Thymus (tissue), 11 donors: ENCODE measurements around the gene BIRC5. TPM values are rescaled to one million over a fixed set of nuclear protein-coding genes. Genes with fewer than 3 reads are reported as not detected.

Experiments used
- DNase-seq, 9 donors: peaks; one replicate each; pipeline ENCODE4 v3.0.0-alpha.2; 2013; ENCODE audit warnings: low spot score in 9 of 9, low read depth in 6 of 9, missing footprints in 1 of 9
- H3K27ac ChIP-seq, 2 donors: one replicate each; pipeline ENCODE4 v1.5.1; 2013; ENCODE audit warnings: control low read depth in 1 of 2, low read depth in 1 of 2, low read length in 1 of 2, mild to moderate bottlenecking in 1 of 2, moderate library complexity in 1 of 2
- H3K27me3 ChIP-seq, 2 donors: one replicate each; pipeline ENCODE4 v1.5.1; 2013; ENCODE audit warnings: low read length in 1 of 2; ENCODE audit not compliant: control insufficient read depth in 2 of 2, insufficient read depth in 1 of 2
- H3K36me3 ChIP-seq, 2 donors: one replicate each; pipeline ENCODE4 v1.5.1; 2013; ENCODE audit warnings: low read length in 1 of 2, mild to moderate bottlenecking in 1 of 2, moderate library complexity in 1 of 2; ENCODE audit not compliant: control insufficient read depth in 2 of 2, insufficient read depth in 2 of 2
- H3K4me1 ChIP-seq, 2 donors: one replicate each; pipeline ENCODE4 v1.5.1; 2013; ENCODE audit warnings: low read length in 2 of 2; ENCODE audit not compliant: control insufficient read depth in 2 of 2, insufficient read depth in 2 of 2
- H3K4me3 ChIP-seq, 2 donors: one replicate each; pipeline ENCODE4 v1.5.1; 2013; ENCODE audit warnings: low read length in 2 of 2, control low read depth in 1 of 2, mild to moderate bottlenecking in 1 of 2
- H3K9me3 ChIP-seq, 2 donors: one replicate each; pipeline ENCODE4 v1.5.1; 2013; ENCODE audit warnings: low read length in 1 of 2, mild to moderate bottlenecking in 1 of 2; ENCODE audit not compliant: control insufficient read depth in 2 of 2, insufficient read depth in 1 of 2
- WGBS: extraction: QIAGEN DNeasy Blood & Tissue Kit; methylation state at CpG from one replicate; pipeline ENCODE4 v1.1.7; 2013; 5-methylcytosine and 5-hydroxymethylcytosine counted together
- polyA plus RNA-seq: library from polyadenylated mRNA; stranded (reverse); fragments of 200-250 nt; gene quantifications from one replicate; pipeline ENCODE4 v1.2.3, GENCODE V29; 2013
- total RNA-seq: library from RNA; stranded (reverse); fragments of 120-200 nt; gene quantifications from one replicate; pipeline ENCODE4 v1.2.4, GENCODE V29; 2013
- donor health status: healthy.

The BIRC5 gene
- total and polyA plus RNA-seq, 2 donors = 6.8 to 53.2 TPM

- no peak overlapping the region for H3K4me3 ChIP-seq
- DNase-seq = no peak
These were observed 13.4 kb downstream of the BIRC5 start for GRCh38 chr17:78227455-78227916.

GRCh38 chr17:78228176-78228575 is 14.1 kb downstream of the BIRC5 start:
- no peak overlapping the region for H3K27ac ChIP-seq
- H3K4me3 ChIP-seq = no peak overlapping the region
- DNase-seq = no peak
- H3K9me3 ChIP-seq = peaks cover 2 to 24% of the 10 kb centered on the region in 2 donors
- H3K27me3 ChIP-seq = peaks cover 21 to 37% of the 10 kb centered on the region in 2 donors
- peaks cover 23 to 62% of the 10 kb centered on the region in 2 donors for H3K4me1 ChIP-seq
- 92% methylated on average over 4 of the region's 4 CpGs for WGBS
- H3K36me3 ChIP-seq = peaks cover 15 to 22% of the 10 kb centered on the region in 2 donors

More at GRCh38 chr17:78227455-78227916, 13.4 kb downstream of the BIRC5 start:
- Histone ChIP-seq H3K9me3 (peaks cover 2 to 21% of the 10 kb centered on the region in 2 donors), H3K27ac (no peak overlapping the region), H3K4me1 (peaks cover 20 to 55% of the 10 kb centered on the region in 2 donors), H3K27me3 (peaks cover 19 to 30% of the 10 kb centered on the region in 2 donors), H3K36me3 (peaks cover 15 to 29% of the 10 kb centered on the region in 2 donors)
- 46% methylated on average over 10 of the region's 10 CpGs for WGBS

GRCh38 chr17:78230252-78230962 is 16.4 kb downstream of the BIRC5 start:
- H3K9me3 ChIP-seq = peaks cover 2 to 24% of the 10 kb centered on the region in 2 donors
- H3K27me3 ChIP-seq = peaks cover 24 to 40% of the 10 kb centered on the region in 2 donors
- WGBS = 44% methylated on average over 13 of the region's 13 CpGs
- H3K4me3 ChIP-seq = no peak overlapping the region
- peaks cover under 1% of the 10 kb centered on the region in 2 donors for H3K36me3 ChIP-seq
- peaks cover 23 to 57% of the 10 kb centered on the region in 2 donors for H3K4me1 ChIP-seq
- no peak overlapping the region for H3K27ac ChIP-seq
- DNase-seq = peak in 1 of 9 donors; percentile 53

- no peak for DNase-seq
- H3K9me3 ChIP-seq = peaks cover 2 to 24% of the 10 kb centered on the region in 2 donors
- peak within 1 kb of the TSS in 1 of 2 donors; percentile 37 for H3K27ac ChIP-seq
- WGBS = 38% methylated on average over 52 of the region's 52 CpGs
- no peaks in the 10 kb centered on the region for H3K36me3 ChIP-seq
- H3K4me1 ChIP-seq = peaks cover 23 to 52% of the 10 kb centered on the region in 2 donors
- H3K27me3 ChIP-seq = peaks cover 24 to 40% of the 10 kb centered on the region in 2 donors
- peak within 1 kb of the TSS; percentile 18 to 34 for H3K4me3 ChIP-seq
These were observed 17.2 kb downstream of the BIRC5 start, which contains the start of gene TMEM235 for GRCh38 chr17:78230996-78231935. TSS of gene TMEM235 (plus strand) at chr17:78231631. CDS start at chr17:78232024, 393 bp downstream.

- 12% methylated on average over 55 of the region's 55 CpGs for WGBS
- no peak for DNase-seq
- no peak overlapping the region for H3K27ac ChIP-seq
- peak overlapping the region in 1 of 2 donors; percentile 34 for H3K4me3 ChIP-seq
- no peaks in the 10 kb centered on the region for H3K36me3 ChIP-seq
- peaks cover 24 to 36% of the 10 kb centered on the region in 2 donors for H3K27me3 ChIP-seq
- H3K4me1 ChIP-seq = peaks cover 19 to 52% of the 10 kb centered on the region in 2 donors
- peaks cover 2 to 16% of the 10 kb centered on the region in 2 donors for H3K9me3 ChIP-seq
These were observed 18.2 kb downstream of the BIRC5 start for GRCh38 chr17:78231991-78232858.

- no peak overlapping the region for H3K27ac ChIP-seq
- H3K36me3 ChIP-seq = no peaks in the 10 kb centered on the region
- H3K27me3 ChIP-seq = peaks cover 24 to 36% of the 10 kb centered on the region in 2 donors
- H3K9me3 ChIP-seq = peaks cover 2 to 16% of the 10 kb centered on the region in 2 donors
- 97% methylated on average over 2 of the region's 2 CpGs for WGBS
- DNase-seq = no peak
- no peak overlapping the region for H3K4me3 ChIP-seq
- H3K4me1 ChIP-seq = peaks cover 21 to 54% of the 10 kb centered on the region in 2 donors
These were observed 18.8 kb downstream of the BIRC5 start for GRCh38 chr17:78232859-78233173.

- peaks cover 22 to 63% of the 10 kb centered on the region in 2 donors for H3K4me1 ChIP-seq
- 99% methylated on average over 10 of the region's 10 CpGs for WGBS
- peaks cover 2 to 16% of the 10 kb centered on the region in 2 donors for H3K9me3 ChIP-seq
- no peak for DNase-seq
- H3K36me3 ChIP-seq = no peaks in the 10 kb centered on the region
- peaks cover 24 to 36% of the 10 kb centered on the region in 2 donors for H3K27me3 ChIP-seq
- H3K27ac ChIP-seq = no peak overlapping the region
- H3K4me3 ChIP-seq = no peak overlapping the region
These were observed 19.6 kb downstream of the BIRC5 start for GRCh38 chr17:78233678-78234077.

- Histone ChIP-seq H3K4me3 (no peak overlapping the region), H3K27ac (no peak overlapping the region), H3K4me1 (peaks cover 22 to 69% of the 10 kb centered on the region in 2 donors), H3K36me3 (no peaks in the 10 kb centered on the region), H3K9me3 (peaks cover 2 to 16% of the 10 kb centered on the region in 2 donors), H3K27me3 (peaks cover 24 to 36% of the 10 kb centered on the region in 2 donors)
- no peak for DNase-seq
- WGBS = 97% methylated on average over 17 of the region's 17 CpGs
These were observed 20.3 kb downstream of the BIRC5 start for GRCh38 chr17:78234261-78234865.
